ENCODE measurements around the gene FKBP10. TPM values are rescaled to one million over a fixed set of nuclear protein-coding genes. Genes with fewer than 3 reads are reported as not detected.
A peak's percentile ranks its signal among the peaks of the same experiment; 100 is the strongest.

The FKBP10 gene
- total RNA-seq (2022) (0.92 and 3.6 TPM in 2 replicates), Bru-seq, nascent RNA (percentile 22 among the genes with signal in this experiment), BruChase-seq, experiment 1, labeled RNA remaining after a 6-hour chase (percentile 25 among the genes with signal in this experiment), BruChase-seq, experiment 2, labeled RNA remaining after a 2-hour chase (percentile 20 among the genes with signal in this experiment)
- long read RNA-seq, partial matches to known transcripts, result 0 of 1 reads
- long read RNA-seq, other reads (novel, unspliced or antisense), result 1 of 1 reads

DNA sequence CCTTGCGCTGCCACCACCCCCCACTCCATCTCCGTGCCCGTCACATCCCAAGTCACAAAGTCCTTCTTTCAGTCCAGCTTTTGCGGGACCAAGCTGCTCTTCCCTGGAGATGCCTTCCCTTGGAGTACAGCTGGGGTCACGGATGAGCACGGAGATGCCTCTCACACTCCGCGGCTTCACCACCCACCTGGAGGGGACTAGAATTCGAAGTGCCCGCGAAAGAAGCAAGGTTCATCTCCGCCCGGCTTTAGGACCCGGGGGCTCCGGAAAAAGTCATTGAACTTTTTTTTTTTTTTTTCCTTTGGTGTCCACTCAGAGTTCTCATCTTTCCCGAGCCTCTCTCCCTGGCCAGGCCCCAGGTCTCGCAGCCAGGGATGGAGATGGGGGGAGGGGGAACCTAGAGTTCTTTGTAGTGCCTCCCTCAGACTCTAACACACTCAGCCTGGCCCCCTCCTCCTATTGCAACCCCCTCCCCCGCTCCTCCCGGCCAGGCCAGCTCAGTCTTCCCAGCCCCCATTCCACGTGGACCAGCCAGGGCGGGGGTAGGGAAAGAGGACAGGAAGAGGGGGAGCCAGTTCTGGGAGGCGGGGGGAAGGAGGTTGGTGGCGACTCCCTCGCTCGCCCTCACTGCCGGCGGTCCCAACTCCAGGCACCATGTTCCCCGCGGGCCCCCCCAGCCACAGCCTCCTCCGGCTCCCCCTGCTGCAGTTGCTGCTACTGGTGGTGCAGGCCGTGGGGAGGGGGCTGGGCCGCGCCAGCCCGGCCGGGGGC lies at the start of gene FKBP10:
Gene FKBP10 (plus strand): TSS at position 624 of the 771 bp plus-strand sequence. CDS start 31 bp downstream, at position 655.
- intact Hi-C loops (cut with micrococcal nuclease; ENCODE audit: unreplicated experiment), result no loop called here
- CTCF ChIA-PET, result interaction anchor here (0.7 to 1.9 kb wide), 4 partner anchors 11 to 147 kb away, joined by 3 to 13 read pairs (median 8); partner anchors contain the start of gene ACLY
- no TSS peak for BruUV-seq (replicated peaks)

GRCh38 chr17:41763327-41763726 lies 49.5 kb upstream of the FKBP10 start:
- H3K27ac Mint-ChIP-seq (ENCODE audit: unreplicated experiment), result peak overlapping the region; percentile 16
- intact Hi-C loops (cut with micrococcal nuclease; ENCODE audit: unreplicated experiment), result no loop called here
- TF ChIP-seq, protein P1, sequence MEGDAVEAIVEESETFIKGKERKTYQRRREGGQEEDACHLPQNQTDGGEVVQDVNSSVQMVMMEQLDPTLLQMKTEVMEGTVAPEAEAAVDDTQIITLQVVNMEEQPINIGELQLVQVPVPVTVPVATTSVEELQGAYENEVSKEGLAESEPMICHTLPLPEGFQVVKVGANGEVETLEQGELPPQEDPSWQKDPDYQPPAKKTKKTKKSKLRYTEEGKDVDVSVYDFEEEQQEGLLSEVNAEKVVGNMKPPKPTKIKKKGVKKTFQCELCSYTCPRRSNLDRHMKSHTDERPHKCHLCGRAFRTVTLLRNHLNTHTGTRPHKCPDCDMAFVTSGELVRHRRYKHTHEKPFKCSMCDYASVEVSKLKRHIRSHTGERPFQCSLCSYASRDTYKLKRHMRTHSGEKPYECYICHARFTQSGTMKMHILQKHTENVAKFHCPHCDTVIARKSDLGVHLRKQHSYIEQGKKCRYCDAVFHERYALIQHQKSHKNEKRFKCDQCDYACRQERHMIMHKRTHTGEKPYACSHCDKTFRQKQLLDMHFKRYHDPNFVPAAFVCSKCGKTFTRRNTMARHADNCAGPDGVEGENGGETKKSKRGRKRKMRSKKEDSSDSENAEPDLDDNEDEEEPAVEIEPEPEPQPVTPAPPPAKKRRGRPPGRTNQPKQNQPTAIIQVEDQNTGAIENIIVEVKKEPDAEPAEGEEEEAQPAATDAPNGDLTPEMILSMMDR (IDR thresholded peaks at IDR 0.05; ENCODE audit: unreplicated experiment), result no peak
- peaks cover 8% of the 10 kb centered on the region for H3K4me1 Mint-ChIP-seq (ENCODE audit: low read depth, unreplicated experiment)
- peaks cover 100% of the 10 kb centered on the region for H3K36me3 Mint-ChIP-seq (ENCODE audit: insufficient read depth, unreplicated experiment)
- H3K4me3 Mint-ChIP-seq (ENCODE audit: low read depth, unreplicated experiment), result no peak overlapping the region
- no peaks in the 10 kb centered on the region for H3K9me3 Mint-ChIP-seq (ENCODE audit: low read depth, unreplicated experiment)
- H3K27me3 Mint-ChIP-seq (ENCODE audit: unreplicated experiment), result no peaks in the 10 kb centered on the region
- DNase-seq, result no peak
- no TSS peak for BruUV-seq (replicated peaks)
- CTCF ChIA-PET, result interaction anchor here (1.6 kb wide), 1 partner anchor 23 kb away, joined by 6 read pairs; the partner anchor contains the start of gene JUP

More for the DNA sequence above, at the start of gene FKBP10:
- peaks cover 35% of the 10 kb centered on the region for H3K36me3 Mint-ChIP-seq (ENCODE audit: insufficient read depth, unreplicated experiment)
- peak; percentile 69 for DNase-seq
- no peaks in the 10 kb centered on the region for H3K9me3 Mint-ChIP-seq (ENCODE audit: low read depth, unreplicated experiment)
- peaks cover 27% of the 10 kb centered on the region for H3K4me1 Mint-ChIP-seq (ENCODE audit: low read depth, unreplicated experiment)
- TF ChIP-seq, protein P1 (IDR thresholded peaks at IDR 0.05; ENCODE audit: unreplicated experiment), result no peak
- H3K27me3 Mint-ChIP-seq (ENCODE audit: unreplicated experiment), result peaks cover 1% of the 10 kb centered on the region
- H3K27ac Mint-ChIP-seq (ENCODE audit: unreplicated experiment), result peak within 1 kb of the TSS; percentile 72
- H3K4me3 Mint-ChIP-seq (ENCODE audit: low read depth, unreplicated experiment), result peak within 1 kb of the TSS; percentile 86

GRCh38 chr17:41766135-41766534 lies 46.7 kb upstream of the FKBP10 start:
- Mint-ChIP-seq H3K27ac (ENCODE audit: unreplicated experiment) (no peak overlapping the region), H3K27me3 (ENCODE audit: unreplicated experiment) (no peaks in the 10 kb centered on the region), H3K4me3 (ENCODE audit: low read depth, unreplicated experiment) (no peak overlapping the region), H3K4me1 (ENCODE audit: low read depth, unreplicated experiment) (peaks cover 9% of the 10 kb centered on the region), H3K9me3 (ENCODE audit: low read depth, unreplicated experiment) (no peaks in the 10 kb centered on the region), H3K36me3 (ENCODE audit: insufficient read depth, unreplicated experiment) (peaks cover 100% of the 10 kb centered on the region)
- intact Hi-C loops (cut with micrococcal nuclease; ENCODE audit: unreplicated experiment), result no loop called here
- CTCF ChIA-PET, result interaction anchor here (0.7 kb wide), 4 partner anchors 18 to 878 kb away, joined by 3 to 5 read pairs (median 4); no protein-coding TSS in a partner anchor
- no peak for DNase-seq
- no TSS peak for BruUV-seq (replicated peaks)
- TF ChIP-seq, protein P1 (IDR thresholded peaks at IDR 0.05; ENCODE audit: unreplicated experiment), result no peak

- Mint-ChIP-seq H3K36me3 (ENCODE audit: insufficient read depth, unreplicated experiment) (peaks cover 100% of the 10 kb centered on the region), H3K27ac (ENCODE audit: unreplicated experiment) (peak overlapping the region; percentile 72), H3K4me3 (ENCODE audit: low read depth, unreplicated experiment) (no peak overlapping the region), H3K9me3 (ENCODE audit: low read depth, unreplicated experiment) (no peaks in the 10 kb centered on the region), H3K27me3 (ENCODE audit: unreplicated experiment) (no peaks in the 10 kb centered on the region), H3K4me1 (ENCODE audit: low read depth, unreplicated experiment) (peaks cover 23% of the 10 kb centered on the region)
- intact Hi-C loops (cut with micrococcal nuclease; ENCODE audit: unreplicated experiment), result no loop called here
- TF ChIP-seq, protein P1 (IDR thresholded peaks at IDR 0.05; ENCODE audit: unreplicated experiment), result no peak
- BruUV-seq (replicated peaks), result no TSS peak
- no peak for DNase-seq
- CTCF ChIA-PET, result interaction anchor here (1.6 kb wide), 1 partner anchor 19 kb away, joined by 12 read pairs; the partner anchor contains the start of gene JUP
These were observed 45.3 kb upstream of the FKBP10 start for GRCh38 chr17:41767324-41768042.
